GM18508 (cell line): ENCODE data around the gene AMOTL1.
"Not testable (repeated sequence)": the region's sequence is repeated elsewhere in the genome, so short reads cannot be mapped to it uniquely, and the experiment has no call there.

ENCODE experiments used
- ATAC-seq: cut with Tn5 transposase; IDR thresholded peaks from one replicate; pipeline ENCODE4 v1.9.1; 2021; ENCODE audit warnings: moderate number of reproducible peaks; ENCODE audit not compliant: insufficient read depth, unreplicated experiment

The AMOTL1 gene

DNA sequence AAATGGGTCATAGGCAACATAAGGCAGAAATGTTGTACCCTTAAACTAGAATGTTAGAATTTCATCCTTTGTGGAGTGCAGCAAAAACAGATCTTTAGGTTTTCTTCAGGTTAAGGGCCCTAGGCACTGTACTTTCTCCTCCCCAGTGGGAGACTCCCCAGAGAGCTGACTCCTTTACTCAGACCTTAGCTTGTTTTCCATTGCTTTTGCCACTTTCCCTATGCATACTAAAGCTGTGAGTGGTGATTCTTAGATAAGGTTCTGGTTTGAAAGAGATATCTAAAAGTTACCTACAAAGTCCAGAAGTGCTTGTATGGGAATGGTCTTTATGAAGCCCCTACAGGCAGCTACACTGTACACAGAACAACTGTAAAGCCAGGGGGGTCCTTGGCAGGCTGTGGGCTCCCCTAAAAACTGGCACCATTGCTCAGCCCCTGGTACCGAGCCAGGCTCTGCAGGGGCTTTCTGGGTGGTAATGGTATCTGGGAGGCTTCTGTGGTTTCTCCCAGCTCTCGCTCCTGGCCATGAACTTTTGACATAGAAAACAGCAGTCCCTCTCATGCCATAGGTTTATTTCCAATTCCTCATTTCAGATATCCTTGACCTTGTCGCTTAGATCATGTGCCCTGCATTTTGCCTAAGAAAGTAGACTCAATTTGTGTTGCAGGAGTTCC lies 23.2 kb downstream of the AMOTL1 start:
- no peak for ATAC-seq

DNA sequence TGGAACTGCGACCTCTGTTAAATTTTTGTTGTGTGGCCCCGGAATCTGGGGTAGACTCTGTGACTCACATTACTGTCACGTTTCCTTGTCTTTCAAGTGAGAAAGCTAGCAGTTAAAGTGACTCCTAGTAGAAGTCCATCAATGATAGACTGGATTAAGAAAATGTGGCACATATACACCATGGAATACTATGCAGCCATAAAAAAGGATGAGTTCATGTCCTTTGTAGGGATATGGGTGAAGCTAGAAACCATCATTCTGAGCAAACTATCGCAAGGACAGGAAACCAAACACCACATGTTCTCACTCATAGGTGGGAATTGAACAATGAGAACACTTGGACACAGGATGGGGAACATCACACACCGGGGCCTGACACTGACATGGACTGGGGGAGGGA lies 23.8 kb downstream of the AMOTL1 start:
- ATAC-seq = not testable (repeated sequence)

DNA sequence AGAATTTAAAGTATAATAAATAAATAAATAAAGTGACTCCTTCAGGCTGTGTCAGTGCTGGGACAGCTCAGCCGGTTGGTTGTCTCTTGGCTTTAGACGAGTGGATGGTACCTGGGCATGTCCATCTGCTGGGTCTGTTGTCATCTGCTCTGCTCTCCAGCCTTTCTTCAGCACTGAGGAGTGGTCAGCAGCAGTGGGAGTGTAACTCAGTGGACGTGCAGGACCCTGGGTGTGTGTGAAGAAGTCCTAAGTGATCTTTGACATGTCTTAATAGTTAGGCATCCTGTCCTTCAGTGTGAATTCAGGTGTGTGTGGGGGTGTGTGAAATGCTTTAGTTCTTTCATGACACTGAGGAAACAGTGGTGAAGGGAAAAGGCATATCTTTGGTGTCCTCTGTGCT lies 24.3 kb downstream of the AMOTL1 start:
- no peak for ATAC-seq

DNA sequence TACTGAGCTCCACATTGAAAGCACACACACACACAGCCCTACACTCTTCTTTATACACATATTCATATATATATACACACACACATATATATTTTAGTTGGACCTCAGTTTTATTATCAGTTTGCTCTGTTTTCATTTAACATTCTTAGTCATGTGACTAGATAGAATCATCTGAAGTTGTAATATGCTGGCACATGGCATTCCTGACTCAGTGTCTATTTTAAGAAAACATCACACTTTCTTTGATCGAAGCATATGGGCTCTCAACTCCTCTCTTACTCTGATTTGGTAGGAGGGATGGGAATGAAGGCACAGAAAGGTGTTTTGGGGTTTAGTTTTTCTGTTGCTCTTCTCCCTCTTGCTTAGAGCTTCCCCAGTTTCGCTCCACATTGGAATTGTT lies 24.8 kb downstream of the AMOTL1 start:
- ATAC-seq = no peak

DNA sequence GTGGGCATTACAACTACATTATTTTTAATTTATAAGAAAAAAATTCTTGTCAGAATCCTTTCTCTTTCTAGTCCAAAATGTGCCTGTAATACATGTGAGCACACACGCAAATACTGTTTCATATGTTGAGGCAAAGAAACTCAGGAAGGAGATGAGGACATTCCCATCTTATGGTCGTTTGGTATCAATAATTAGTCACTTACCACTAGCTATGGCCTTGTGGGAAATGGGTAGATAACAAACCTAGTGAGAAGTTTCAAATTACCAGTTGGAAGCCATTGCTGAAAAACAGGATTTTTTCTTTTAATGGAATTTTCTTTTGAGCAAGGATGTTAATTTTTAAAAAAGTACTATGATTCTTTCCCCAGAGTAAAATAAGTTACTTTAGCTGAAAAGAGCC lies 25.7 kb downstream of the AMOTL1 start:
- no peak for ATAC-seq

DNA sequence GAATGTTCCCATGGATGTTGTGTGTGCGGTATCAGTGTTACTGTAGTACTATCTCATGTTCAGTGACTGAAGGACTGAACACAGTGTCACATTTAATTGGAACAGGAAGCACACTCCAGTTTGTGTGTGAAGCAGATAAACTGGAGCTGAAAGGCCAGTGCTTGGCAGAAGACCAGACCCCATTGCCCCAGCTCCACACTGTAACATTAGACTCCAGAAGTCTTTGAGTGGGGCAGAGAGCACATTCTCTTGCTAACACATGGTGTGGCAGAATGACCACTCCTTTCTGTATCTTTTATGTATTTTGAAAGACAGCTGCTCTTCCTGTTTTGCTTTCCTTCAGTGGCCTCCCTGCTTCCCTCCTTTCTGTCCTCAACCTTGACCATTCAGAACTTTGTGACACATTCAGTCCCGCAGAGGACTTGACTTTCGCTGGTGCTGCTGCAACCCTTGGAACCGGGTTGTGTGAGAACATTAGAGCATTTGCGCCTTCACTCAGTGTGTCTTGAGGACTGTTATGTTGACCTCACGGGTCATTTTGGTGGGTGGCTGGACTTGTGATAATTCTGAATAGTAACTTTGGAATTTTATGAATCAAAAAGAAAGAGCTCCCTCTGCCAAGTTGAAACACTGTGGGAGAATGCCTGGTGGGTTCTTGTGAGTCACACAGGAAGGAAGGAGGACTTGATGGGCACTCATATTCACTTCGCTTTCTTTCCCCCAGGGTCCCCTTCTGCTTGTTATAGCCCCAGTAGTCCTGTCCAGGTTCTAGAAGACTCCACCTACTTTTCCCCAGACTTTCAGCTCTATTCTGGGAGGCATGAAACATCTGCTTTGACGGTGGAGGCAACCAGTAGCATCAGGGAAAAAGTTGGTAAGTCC lies 26.4 kb downstream of the AMOTL1 start:
- no peak for ATAC-seq

DNA sequence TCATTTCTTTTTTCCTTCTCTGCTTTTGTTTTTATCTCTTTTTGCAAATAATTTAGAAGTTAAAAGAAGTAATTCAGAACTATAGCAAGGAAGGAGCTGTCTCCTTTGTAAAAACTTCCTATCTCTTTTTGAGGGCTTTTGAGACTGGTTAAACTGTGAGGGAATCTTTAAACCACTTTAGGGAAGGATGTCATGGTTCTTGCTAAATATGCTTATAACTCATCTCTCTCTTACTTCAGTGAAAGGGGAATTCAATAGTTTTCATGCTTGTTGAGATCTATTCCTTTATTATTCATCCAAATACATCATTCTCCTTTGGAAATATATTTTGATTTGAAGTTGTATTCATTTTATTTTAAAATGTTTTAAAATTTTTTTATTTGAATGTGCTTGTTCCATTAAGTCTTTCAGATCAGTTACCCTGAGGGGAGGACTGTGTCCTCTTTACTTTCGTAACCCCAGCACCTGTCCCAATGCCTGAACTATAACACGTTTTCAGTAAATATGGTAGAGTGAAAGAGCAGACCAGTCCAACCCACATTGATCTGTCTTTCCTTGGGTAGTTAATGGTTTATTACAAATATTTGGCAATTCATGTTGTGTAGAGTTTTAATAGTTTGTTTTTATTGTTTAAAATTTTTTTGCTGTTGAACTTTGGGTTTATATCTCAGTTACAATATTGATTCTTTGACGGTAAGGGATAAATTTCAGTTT lies 27.5 kb downstream of the AMOTL1 start:
- no peak for ATAC-seq

DNA sequence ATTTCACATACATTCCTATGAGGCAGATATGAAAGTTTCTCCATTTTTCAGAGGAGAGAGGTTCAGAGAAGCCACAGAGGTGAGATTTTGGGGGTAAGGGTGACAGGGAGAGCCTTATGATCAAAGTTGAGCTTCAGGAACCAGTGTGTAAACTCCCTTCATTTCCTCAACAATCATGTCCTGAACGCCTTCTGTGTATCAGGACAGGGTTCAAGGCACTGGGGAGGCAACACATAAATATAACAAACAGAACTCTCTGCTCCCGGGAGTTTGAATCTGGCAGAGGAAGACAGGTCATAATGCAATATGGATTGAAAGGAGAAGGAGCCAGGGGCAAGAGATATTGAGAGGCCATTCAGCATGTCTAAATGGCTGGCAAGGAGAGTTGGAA lies 28.0 kb downstream of the AMOTL1 start:
- ATAC-seq = no peak

DNA sequence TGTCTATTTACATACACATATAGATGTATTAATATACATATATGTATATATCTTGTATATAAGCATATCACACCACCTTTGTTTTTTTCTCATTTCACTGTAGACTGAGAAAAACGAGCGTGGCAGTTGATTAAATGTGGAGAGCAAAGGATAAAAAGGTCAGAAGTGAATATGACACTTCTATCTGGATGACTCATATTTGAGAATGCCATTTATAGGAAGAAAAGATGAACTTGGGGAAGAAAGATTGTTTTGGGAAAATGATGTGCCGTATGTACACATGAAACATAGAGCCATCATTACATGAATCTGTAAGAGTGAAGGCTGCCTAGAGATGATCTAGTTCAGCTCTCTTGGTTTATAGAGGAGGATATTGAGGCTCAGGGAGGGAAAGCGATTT lies 28.7 kb downstream of the AMOTL1 start:
- no peak for ATAC-seq

DNA sequence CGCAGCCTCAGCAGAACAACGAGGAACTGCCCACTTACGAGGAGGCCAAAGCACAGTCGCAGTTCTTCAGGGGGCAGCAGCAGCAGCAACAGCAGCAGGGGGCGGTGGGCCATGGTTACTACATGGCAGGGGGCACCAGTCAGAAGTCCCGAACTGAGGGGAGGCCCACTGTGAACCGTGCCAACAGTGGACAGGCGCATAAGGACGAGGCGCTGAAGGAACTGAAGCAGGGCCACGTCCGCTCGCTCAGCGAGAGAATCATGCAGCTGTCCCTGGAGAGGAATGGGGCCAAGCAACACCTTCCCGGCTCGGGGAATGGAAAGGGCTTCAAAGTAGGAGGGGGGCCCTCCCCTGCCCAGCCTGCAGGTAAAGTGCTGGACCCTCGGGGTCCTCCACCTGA lies 31.6 kb downstream of the AMOTL1 start:
- ATAC-seq = no peak

DNA sequence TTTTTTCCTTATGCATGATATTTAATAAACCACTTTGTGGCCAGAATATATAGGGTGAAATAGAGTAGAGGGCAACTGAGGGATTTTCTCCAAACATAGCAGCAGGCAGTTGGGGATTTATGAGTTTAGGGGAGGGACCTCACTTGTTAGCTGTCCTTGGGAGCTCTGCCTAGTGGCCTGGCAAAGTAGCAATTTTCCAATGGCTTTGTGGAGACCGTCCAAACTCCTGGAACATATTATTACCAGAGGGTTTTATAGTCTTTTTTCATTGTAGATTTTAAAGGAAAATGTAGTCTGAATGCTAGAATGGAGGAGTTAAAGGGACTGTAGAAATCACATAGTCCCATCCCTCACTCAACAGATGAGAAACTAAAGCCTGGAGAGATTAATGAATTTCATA lies 32.3 kb downstream of the AMOTL1 start:
- no peak for ATAC-seq

DNA sequence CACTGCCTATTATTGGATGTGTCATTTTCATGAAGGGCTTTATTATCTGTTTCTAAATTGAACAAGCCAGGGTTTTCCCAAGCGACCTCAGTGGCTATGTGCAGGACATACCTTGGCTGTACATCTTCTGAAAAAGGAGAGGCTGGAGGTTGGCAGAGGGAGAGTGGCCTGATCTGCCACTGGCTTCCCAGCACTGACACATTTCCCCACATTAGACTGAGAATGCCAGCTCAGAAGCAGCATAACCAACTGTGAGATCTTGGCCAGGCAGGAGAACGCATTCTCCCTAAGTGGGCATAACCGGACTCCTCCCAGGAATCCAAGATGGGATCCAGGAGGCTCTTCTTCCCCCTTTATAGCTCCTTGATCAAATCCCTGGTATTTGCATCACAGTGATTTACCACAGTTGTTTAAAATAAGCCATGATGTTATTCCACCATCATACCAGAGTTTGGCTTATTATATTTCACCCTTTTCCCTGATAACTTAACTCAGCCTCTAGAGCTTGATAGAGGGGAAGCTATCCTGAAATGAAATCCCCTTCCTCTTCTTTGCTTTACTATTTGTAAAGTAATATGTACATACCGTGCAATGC lies 33.8 kb downstream of the AMOTL1 start:
- no peak for ATAC-seq

DNA sequence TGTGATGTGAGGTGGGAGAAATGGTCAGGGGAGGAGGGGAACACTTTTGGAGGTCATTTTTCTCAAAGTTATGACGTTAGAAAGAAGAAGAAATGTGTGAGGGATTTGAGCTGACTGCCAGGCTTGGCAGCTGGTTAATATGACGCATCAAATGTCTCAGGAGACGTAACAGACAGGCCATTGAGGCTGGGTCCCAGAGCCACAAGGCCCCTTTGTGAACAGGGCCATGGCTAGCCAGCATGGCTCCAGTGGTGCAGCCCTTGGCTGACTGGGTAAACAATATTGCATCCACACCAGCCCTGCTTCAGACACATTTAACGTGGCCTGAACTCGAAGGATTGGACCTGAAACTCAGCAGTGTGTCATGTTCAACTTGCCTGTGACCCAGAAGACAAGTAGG lies 34.3 kb downstream of the AMOTL1 start:
- ATAC-seq = no peak

DNA sequence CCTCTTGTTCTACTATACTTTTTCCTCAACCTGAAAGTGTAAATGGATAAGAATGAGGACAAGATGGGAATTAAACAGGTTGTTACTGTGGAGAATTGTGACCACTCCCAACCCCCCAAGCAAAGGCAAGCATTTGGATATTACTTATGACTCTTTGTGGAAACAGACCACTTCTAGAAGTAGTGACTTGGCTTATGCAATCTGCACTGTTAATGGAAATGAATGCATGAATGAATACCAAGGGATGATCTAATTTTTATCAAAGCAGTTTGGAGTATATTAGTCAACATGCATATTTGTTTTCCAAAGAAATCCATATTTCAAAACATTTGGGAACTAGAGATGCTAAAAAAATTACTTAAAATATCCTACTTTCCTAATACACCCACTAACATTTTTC lies 35.3 kb downstream of the AMOTL1 start:
- ATAC-seq = no peak

DNA sequence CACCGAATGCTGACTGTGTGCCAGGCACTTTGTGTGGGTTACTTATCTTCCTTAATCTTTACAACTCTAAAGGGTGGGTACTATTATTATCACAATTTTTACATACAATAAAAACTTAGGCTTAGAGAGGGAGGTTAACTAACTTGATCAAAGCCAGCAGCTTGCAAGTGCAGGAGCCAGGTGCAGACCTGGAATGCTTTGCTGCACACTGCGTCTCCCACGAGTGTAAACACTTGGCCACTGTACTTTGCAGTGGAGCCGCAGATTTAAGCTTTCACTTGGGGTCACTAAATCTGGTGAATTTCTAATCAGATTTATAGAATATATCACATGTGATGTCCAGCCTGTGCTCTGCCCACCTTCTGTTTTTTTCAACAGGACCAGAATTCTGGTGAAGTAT lies 36.7 kb downstream of the AMOTL1 start:
- ATAC-seq = no peak

DNA sequence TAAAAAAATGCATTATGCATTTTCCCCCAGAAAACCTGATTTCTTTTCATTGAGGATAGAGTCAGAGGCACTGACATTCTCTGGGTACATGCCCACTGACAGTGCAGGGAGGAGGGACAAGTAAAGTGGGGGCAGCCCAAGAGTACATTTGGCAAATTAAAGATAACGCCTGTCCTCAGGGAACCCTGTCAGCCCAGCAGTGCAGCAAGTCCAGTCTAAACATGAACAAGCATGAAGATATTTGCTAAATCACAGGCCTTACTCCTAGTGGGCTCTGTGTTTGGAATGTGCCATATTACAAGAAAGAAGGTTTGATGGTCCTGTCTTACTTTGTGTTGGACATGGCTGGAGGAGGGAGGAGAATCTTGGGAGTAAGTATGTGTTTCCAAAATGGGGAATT lies 37.9 kb downstream of the AMOTL1 start:
- no peak for ATAC-seq

DNA sequence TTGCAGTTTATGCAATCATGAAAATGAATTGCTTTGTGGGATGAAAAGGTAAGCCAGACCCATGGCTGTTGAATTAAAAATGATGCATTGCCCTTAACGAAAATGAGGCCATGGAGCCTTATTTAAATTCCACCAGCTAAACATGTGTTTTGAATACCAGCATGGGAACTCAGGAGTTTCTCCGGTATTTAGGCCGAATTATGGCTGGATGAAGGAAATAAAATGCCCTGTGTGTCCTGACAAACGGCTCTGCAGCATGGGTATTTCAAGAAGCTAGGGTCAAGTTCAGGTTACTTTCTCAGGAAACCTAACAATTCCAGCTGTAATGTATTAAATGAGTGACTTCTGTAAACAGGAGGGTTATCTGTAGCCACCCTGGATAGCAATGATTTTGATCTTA lies 38.3 kb downstream of the AMOTL1 start:
- no peak for ATAC-seq

DNA sequence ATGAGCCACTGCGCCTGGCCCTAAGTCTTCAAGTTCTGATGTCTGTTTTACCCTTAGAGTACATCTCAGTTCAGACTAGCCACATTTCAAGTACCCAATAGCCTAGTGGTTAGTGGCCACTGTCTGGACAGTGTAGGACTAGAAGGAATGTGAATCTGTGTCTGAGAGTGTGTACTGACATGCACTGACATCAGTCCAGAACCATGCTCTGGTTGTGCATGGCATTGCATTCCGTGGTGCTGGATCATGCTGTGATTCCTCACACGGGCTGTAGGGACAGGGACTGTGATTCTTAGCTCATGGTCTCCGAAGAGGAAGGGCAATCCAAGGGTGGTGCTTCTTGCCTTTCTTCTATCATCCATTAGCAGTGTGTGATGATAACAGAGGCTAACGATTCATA lies 41.1 kb downstream of the AMOTL1 start:
- no peak for ATAC-seq

DNA sequence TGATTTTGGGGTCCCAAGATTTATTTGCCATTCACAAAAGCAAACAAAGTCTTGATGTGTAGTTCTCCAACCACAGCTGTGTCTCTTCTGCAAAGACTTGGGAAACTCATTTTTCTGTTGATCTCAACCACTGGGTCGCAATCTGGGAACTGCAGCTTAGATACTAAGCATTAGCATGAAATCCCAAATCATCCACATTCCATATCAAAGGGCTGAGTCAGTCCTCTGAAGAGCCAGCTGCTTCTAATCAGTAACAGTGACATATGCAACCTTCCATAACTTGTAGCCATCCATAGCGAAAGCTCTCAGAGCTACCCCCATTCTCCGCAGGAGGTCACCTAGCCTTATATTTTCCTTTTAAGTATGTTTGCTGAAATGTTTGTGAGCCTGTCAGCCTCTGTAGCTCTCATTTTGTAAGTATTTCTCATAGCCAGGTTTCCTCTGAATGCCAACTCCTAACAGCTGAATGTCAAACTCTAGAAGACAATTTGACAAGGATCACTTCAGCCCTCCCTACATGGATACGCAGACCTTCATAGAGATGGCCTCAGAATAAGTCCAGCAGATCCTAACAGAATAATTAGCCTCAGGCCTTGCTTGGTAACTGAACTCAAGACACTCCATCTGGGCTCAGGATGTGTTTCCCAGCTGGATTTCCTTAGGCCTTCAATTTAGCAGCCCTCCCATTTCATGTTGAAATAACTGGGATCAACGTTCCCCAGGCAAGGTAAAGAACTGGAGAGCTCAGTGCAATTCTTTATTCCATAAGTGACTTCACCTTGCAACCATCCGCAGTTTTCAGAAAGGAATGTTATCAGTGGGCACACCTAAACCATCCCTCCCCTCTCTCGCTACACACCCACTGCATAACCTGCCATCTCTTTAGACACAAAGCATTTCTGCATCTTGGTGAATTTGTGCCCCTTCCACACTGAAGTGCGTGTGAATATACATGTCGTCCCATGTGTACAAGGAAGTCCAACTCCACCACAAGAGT lies 44.9 kb downstream of the AMOTL1 start:
- not testable (repeated sequence) for ATAC-seq
